Common myeloid progenitor, CD34-positive (primary cell): Measurements from ENCODE around the gene BAIAP2.

Experiments used
- CTCF ChIA-PET: fragments of 350-600 bp; sonication (Branson Sonifier 250); formaldehyde crosslinking; loops from one replicate; lab custom pipeline; 2021; ENCODE audit warnings: antibody characterized with exemption; lab: Charles Lee
- POLR2A ChIA-PET: fragments of 350-600 bp; sonication (Branson Sonifier 250); formaldehyde crosslinking; loops from one replicate; lab custom pipeline; 2021; ENCODE audit warnings: antibody characterized with exemption; lab: Charles Lee
- DNase-seq, 3 donors: peaks; one replicate each; pipeline versions ENCODE4 v3.0.0 to v3.0.0-alpha.2; 2013
- H3K27ac ChIP-seq, 2 experiments: 1 replicate in 1 of 2; 2 replicates in 1 of 2; pipeline ENCODE4 v1.7.0; 2013; ENCODE audit warnings: inconsistent platforms in 2 of 2, low read length in 2 of 2, mild to moderate bottlenecking in 2 of 2, low read depth in 1 of 2, moderate library complexity in 1 of 2; ENCODE audit not compliant: severe bottlenecking in 2 of 2, insufficient read depth in 1 of 2, poor library complexity in 1 of 2
- H3K27me3 ChIP-seq, 5 experiments: replicated peaks in 2 of 5; 1 replicate in 3 of 5; 2 replicates in 2 of 5; pipeline versions ENCODE4 v1.6.1 to v1.7.0; 2013; ENCODE audit warnings: low read length in 4 of 5, mild to moderate bottlenecking in 2 of 5, moderate library complexity in 2 of 5, inconsistent platforms in 1 of 5; ENCODE audit not compliant: insufficient read depth in 5 of 5, control insufficient read depth in 4 of 5
- H3K36me3 ChIP-seq, 4 experiments: 1 replicate in 2 of 4; 2 replicates in 2 of 4; pipeline versions ENCODE4 v1.6.1 to v1.7.0; 2013; ENCODE audit warnings: low read length in 3 of 4, control low read depth in 1 of 4, mild to moderate bottlenecking in 1 of 4; ENCODE audit not compliant: control insufficient read depth in 4 of 4, insufficient read depth in 4 of 4
- H3K4me1 ChIP-seq, 4 experiments: 1 replicate in 3 of 4; 2 replicates in 1 of 4; pipeline versions ENCODE4 v1.6.1 to v1.7.1; 2013; ENCODE audit warnings: low read length in 3 of 4, mild to moderate bottlenecking in 3 of 4, control low read depth in 1 of 4, inconsistent platforms in 1 of 4, moderate library complexity in 1 of 4; ENCODE audit not compliant: control insufficient read depth in 4 of 4, insufficient read depth in 4 of 4; ENCODE audit errors: control extremely low read depth in 1 of 4
- H3K4me3 ChIP-seq, 7 experiments: 1 replicate in 4 of 7; 2 replicates in 3 of 7; pipeline versions ENCODE4 v1.5.1 to v1.7.0; 2013; ENCODE audit warnings: mild to moderate bottlenecking in 7 of 7, low read length in 6 of 7, moderate library complexity in 6 of 7, inconsistent platforms in 2 of 7, low read depth in 2 of 7, control low read depth in 1 of 7; ENCODE audit not compliant: insufficient read depth in 4 of 7, control insufficient read depth in 1 of 7; ENCODE audit errors: extremely low read depth in 1 of 7
- H3K9me3 ChIP-seq, 5 experiments: 1 replicate in 4 of 5; 2 replicates in 1 of 5; pipeline versions ENCODE4 v1.6.1 to v1.7.1; 2013; ENCODE audit warnings: low read length in 4 of 5, mild to moderate bottlenecking in 2 of 5, inconsistent platforms in 1 of 5, low read depth in 1 of 5, moderate library complexity in 1 of 5; ENCODE audit not compliant: control insufficient read depth in 4 of 5, insufficient read depth in 2 of 5; ENCODE audit errors: control extremely low read depth in 1 of 5
- WGBS: methylation state at CpG from one replicate; pipeline ENCODE4 v1.1.5; 2013; ENCODE audit not compliant: insufficient coverage; 5-methylcytosine and 5-hydroxymethylcytosine counted together

The BAIAP2 gene

DNA sequence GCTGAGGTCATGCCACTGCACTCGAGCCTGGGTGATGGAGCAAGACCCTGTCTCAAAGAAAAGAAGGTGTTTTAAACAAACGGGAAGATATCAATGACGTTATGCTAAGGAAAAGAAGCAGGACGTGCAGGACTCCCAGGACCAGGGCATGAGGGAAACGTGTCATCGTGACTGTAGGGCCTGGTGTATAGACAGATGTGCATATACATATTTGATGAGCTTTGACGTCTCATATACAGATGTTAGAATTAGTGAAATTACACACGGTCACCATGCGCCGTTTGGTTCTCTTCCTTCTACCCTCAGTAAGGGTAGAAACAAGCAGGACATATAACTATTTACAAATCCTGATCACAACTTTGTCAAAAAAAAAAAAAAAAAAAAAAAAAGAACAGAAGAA lies 112.8 kb downstream of the BAIAP2 start:
- no peak for DNase-seq
- CTCF ChIA-PET: interaction anchor here (1.6 kb wide), 1 partner anchor 31 kb away, joined by 3 read pairs; no protein-coding TSS in a partner anchor

DNA sequence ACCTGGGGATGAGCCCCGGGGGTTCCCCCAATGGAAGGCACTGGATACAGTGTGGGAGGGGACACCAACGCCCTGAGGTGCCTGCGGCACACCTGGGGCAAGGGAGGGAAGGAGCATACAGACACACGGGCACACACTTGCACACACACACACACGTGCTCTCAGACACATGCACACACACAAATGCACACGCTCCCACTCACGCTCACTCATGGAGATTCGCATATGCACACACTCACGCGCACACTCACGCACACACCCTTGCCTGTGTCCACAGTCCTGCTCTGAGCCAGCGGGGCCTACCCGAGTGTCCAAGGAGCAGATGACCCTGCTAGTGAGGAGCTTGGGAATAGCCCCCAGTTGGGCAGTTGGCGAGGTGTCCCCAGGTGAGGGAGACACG lies 113.6 kb downstream of the BAIAP2 start:
- Histone ChIP-seq H3K4me1 (peaks cover 0 to 19% (median 17%) of the 10 kb centered on the region in 4 experiments), H3K27ac (no peak overlapping the region), H3K36me3 (no peaks in the 10 kb centered on the region), H3K27me3 (no peaks in the 10 kb centered on the region), H3K4me3 (no peak overlapping the region), H3K9me3 (no peaks in the 10 kb centered on the region)
- CTCF ChIA-PET: interaction anchor here (2.4 kb wide), 1 partner anchor 52 kb away, joined by 11 read pairs; no protein-coding TSS in a partner anchor
- no peak for DNase-seq
- POLR2A ChIA-PET: no interaction called here
- WGBS: 100% methylated on average over 10 of the region's 15 CpGs

More for the DNA sequence above, 112.8 kb downstream of the BAIAP2 start:
- POLR2A ChIA-PET: no interaction called here
- peaks cover 0 to 19% (median 17%) of the 10 kb centered on the region in 4 experiments for H3K4me1 ChIP-seq
- H3K4me3 ChIP-seq: no peak overlapping the region
- no peaks in the 10 kb centered on the region for H3K36me3 ChIP-seq
- H3K27ac ChIP-seq: no peak overlapping the region
- WGBS: 93% methylated on average over 5 of the region's 10 CpGs
- H3K9me3 ChIP-seq: no peaks in the 10 kb centered on the region
- no peaks in the 10 kb centered on the region for H3K27me3 ChIP-seq

DNA sequence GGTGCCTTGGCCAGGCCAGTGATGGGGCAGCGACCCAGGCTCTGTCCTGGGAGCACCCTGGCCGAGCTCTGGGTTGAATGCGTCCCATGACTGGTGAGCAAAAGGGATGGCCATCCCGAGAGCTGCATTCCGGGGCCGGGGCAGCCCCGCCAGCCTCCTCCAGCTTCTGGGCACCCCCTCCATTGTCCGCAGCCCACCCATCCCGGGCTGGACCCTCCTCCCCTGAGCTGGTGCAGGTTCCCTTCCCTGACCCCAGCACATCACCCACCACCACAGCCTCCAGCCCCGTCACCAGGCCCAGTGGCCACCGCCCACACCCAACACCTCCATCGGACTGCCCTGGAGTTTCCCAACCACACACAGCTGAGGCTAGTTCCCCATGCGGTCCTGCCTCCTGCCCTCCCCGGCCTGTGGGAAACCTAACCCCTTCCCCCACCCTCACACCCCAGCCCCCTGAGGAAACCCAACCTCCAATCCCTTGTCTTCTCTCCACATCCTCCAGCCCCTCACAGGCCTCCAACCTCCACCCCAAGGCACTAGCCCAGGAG lies 114.1 kb downstream of the BAIAP2 start:
- 90% methylated on average over 14 of the region's 14 CpGs for WGBS
- Histone ChIP-seq H3K4me1 (peaks cover 0 to 19% (median 17%) of the 10 kb centered on the region in 4 experiments), H3K9me3 (no peaks in the 10 kb centered on the region), H3K27me3 (no peaks in the 10 kb centered on the region), H3K36me3 (no peaks in the 10 kb centered on the region), H3K27ac (no peak overlapping the region), H3K4me3 (no peak overlapping the region)
- ChIA-PET POLR2A (interaction anchor here (0.6 to 1.2 kb wide), 2 partner anchors 9 to 926 kb away, joined by 3 to 4 read pairs; no protein-coding TSS in a partner anchor), CTCF (interaction anchor here (2.4 kb wide), 1 partner anchor 52 kb away, joined by 11 read pairs; no protein-coding TSS in a partner anchor)
- DNase-seq: peak in 1 of 3 donors; percentile 58

DNA sequence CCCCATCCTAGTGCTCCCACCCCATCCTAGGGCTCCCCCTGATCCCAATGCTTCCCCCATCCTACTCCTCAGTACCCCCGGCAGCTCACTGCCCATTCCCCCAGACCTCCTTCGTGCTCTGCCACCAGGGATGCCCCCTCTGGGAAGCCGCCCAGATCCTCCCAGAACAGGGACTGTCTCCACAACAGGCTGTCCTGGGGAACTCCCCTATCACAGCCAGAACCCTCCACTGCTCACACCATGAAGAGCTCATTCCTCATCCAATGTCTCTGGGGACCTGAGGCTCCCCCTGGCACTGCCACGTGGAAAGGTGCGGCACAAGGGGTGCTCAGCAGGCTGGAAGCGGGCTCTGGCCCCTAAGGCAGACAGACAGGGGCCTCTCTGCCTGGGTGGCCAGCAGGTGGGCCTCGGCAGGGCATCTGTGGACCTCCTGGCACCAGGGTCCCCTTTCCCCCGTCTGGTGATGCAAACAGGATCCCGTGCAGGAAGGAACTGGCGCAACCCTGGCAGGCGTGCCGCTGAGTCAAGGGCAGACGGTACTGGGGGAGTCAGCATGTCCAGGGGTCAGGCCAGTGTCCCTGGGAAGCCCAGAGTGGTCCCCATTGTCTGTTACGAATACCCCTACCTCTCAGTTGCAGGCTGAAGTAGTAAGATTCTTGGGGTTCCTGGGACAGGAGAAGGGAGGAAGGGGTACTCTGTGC lies 115.6 kb downstream of the BAIAP2 start:
- CTCF ChIA-PET: interaction anchor here (2.4 kb wide), 1 partner anchor 50 kb away, joined by 11 read pairs; no protein-coding TSS in a partner anchor
- POLR2A ChIA-PET: interaction anchor here (1.2 kb wide), 1 partner anchor 7 kb away, joined by 3 read pairs; no protein-coding TSS in a partner anchor
- H3K9me3 ChIP-seq: no peaks in the 10 kb centered on the region
- 27% methylated on average over 12 of the region's 14 CpGs for WGBS
- peak overlapping the region in 1 of 7 experiments; percentile 50 for H3K4me3 ChIP-seq
- DNase-seq: peak in 2 of 3 donors; percentile 33 to 39
- H3K27me3 ChIP-seq: no peaks in the 10 kb centered on the region
- H3K4me1 ChIP-seq: peaks cover 0 to 19% (median 17%) of the 10 kb centered on the region in 4 experiments
- H3K36me3 ChIP-seq: no peaks in the 10 kb centered on the region
- H3K27ac ChIP-seq: no peak overlapping the region

DNA sequence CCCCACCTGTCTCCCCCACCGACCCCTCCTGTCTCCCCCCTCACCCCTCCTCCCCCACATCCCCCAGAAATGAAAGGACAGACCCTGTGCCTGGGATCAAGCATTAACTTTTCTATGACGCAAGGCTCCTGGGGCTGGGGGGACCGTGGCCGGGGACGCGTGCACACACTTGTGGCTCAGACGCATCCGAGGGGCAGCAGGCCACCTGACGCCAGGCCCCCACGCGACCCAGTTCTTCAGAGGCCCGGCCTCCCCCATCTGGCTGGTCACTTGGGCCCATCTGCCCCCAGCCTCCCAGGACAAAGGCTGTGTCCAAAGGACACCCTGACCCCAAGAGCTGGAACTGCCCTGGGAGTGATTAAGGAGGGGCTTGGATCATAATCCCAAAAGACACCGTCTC lies 116.3 kb downstream of the BAIAP2 start:
- POLR2A ChIA-PET: no interaction called here
- Histone ChIP-seq H3K27ac (no peak overlapping the region), H3K36me3 (no peaks in the 10 kb centered on the region), H3K4me3 (no peak overlapping the region), H3K9me3 (no peaks in the 10 kb centered on the region), H3K4me1 (peaks cover 0 to 19% (median 17%) of the 10 kb centered on the region in 4 experiments), H3K27me3 (no peaks in the 10 kb centered on the region)
- CTCF ChIA-PET: no interaction called here
- WGBS: 93% methylated on average over 10 of the region's 13 CpGs
- DNase-seq: no peak

DNA sequence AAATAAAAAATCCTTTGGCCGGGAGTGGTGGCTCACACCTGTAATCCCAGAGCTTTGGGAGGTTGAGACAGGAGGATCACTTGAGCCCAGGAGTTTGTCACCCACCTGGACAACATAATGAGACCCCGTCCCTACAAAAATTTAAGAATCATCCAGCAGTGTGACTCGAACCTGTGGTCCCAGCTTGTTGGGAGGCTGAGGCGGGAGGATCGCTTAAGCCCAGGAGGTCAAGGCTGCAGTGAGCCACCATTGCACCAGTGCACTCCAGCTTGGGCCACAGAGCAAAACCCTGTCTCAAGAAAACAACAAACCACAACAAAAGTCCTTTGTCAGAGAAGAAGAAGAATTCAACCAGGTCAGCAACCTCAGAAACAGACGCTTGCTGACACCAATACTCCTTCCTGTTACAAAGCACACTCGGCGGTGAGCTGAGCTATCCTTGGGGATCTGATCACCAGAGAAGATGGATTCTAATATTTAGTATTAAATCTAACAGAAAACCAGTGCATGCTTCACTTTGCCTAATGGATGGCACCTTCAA lies 117.4 kb downstream of the BAIAP2 start:
- no peaks in the 10 kb centered on the region for H3K36me3 ChIP-seq
- CTCF ChIA-PET: interaction anchor here (1.3 to 3.2 kb wide), 3 partner anchors 10 to 58 kb away, joined by 3 to 18 read pairs (median 4); no protein-coding TSS in a partner anchor
- H3K4me1 ChIP-seq: peaks cover 0 to 19% (median 17%) of the 10 kb centered on the region in 4 experiments
- POLR2A ChIA-PET: no interaction called here
- no peak overlapping the region for H3K27ac ChIP-seq
- H3K27me3 ChIP-seq: no peaks in the 10 kb centered on the region
- no peaks in the 10 kb centered on the region for H3K9me3 ChIP-seq
- WGBS: 100% methylated on average over 3 of the region's 8 CpGs
- DNase-seq: no peak
- no peak overlapping the region for H3K4me3 ChIP-seq
